OCI-M2 (cell line): ENCODE results near the gene QRICH1.

Experiments
- DNase-seq: peaks from one replicate; lab custom pipeline; 2025; ENCODE audit not compliant: unreplicated experiment; lab: John Stamatoyannopoulos, UW

The QRICH1 gene

DNA sequence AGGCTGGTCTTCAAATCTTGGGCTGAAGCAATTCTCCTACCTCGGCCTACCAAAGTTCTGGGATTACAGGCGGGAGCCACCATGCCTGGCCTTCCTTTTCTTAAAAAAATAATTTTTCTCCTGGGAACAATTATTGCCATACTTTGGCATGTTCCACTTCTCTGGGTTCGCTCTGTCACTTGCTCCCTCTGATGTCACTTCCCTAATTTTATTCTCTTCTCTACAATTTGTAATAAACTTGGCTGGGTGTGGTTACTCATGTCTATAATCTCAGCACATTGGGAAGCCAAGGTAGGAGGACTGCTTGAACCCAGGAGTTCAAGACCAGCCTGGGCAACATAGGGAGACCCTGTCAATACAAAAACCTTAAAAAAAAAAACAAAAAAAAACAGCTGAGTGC is 58.6 kb downstream of the QRICH1 start:
- DNase-seq: no peak

DNA sequence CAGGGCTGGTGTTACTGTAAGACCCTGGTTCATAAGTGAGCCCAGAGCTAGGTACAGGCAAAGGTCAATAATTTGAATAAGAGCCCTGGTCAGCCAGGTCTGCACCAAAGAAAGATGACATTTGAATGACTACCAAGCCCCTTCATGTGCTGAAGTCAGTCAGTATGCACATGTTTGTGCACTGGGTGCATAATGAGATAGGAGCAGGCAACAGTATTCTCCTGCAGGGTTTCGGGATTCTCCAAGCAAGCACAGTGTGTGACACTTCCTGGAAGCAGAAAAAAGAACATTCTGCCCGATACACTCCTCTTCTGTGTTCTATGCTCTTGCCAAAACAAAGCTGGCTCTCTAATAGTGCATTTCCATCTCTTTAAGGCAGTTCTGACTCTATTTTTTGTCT is 59.2 kb downstream of the QRICH1 start:
- no peak for DNase-seq

DNA sequence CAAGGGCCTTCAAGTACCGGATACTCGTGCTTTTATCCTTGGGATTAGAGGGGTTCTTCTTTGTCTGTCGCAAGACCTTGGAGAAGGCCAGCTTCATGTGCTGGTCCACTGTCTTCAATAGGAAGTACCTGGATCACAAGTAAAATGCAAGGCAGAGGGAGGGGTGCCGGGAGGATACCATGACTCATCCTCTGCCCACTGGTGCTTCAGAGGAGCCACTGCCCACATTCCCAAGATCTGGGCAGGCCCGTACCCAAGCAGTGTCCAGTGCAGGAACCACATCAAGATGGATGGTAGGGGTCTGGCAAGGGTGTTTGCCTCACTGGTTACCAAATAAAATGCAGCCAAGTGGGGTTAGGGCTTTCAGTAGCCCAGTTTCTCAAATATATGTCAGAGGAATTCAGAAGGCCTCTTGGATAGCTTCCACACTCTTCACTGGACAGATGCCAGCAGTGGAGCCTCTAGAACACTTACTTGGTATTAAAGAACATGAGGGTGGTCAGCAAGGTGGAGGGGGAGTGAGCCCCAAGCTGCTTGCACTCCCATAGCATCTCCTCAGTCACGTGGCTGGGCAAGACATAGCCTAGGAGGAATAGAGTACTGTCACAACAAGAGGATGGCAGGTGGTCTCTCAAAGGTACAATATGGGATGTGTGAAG is 61.1 kb downstream of the QRICH1 start:
- no peak for DNase-seq

DNA sequence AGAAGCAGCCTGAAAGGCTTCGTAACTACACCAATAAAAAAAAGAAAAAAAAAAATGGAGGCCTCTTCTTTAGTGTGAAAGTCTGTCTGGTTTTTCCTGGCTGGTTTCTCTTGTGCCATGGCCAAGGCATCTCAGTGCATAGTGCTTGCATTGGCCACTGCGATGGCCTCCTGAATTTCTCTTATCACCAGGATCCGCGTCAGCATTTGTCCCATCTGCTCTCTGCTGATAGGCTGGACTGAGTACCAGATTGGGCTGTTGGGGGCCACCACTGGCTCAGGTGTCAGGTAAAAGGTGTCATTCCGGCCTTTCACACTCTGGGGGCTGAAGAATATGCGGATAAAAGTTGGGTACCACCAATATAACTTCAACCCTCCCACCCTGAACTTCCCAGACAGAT is 63.5 kb downstream of the QRICH1 start:
- no peak for DNase-seq

GRCh38 chr3:49029563-49029884 is 64.3 kb downstream of the QRICH1 start:
- no peak for DNase-seq

DNA sequence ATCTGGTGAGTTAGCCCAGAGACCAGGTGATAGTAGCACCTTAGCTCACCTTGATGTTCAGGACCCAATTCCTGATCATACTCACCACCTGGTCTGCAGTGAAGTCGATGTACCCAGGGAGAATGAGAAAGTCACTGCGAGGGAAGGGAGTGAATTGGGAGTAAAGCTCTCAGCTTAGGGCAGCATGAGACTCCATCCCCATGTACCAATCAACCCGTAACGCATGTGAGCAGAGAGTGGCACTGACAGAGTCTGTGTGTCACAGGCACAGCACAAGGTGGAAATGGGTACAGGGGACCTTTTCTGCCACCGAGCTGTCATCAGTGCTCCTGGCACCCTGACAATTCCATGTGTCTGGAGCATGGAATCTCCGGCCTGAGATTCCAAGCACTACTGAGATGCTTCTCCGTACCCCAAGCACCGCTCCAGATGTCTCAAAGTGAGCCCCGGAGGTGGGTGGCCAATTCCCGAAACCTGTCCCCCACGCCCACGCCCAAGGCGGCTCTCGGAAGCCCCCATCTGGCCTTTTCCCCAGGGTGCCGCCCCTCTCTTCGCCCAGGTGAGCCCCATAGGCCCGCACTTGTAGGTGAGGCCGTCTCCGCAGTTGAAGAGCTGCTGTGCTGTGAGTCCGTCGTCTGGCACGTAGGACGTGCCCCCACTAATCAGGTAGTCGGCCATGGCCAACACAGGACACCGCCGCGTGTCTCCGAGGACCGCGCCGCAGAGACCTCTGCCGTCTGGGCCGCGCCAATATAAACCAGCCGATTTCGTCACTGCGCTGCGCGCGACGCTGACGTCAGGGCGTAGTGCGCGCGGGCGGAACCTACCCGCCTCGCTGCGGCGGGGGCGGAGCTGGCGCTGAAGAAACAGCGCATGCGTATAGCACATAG is 65.0 kb downstream of the QRICH1 start, which contains the start of gene IMPDH2:
IMPDH2 (minus strand) TSS at position 726 of the 890 bp plus-strand sequence; CDS start at position 678, 48 bp downstream.
- DNase-seq: peak; percentile 60

- DNase-seq: no peak
Measured at GRCh38 chr3:49028298-49028672, 65.6 kb downstream of the QRICH1 start.

DNA sequence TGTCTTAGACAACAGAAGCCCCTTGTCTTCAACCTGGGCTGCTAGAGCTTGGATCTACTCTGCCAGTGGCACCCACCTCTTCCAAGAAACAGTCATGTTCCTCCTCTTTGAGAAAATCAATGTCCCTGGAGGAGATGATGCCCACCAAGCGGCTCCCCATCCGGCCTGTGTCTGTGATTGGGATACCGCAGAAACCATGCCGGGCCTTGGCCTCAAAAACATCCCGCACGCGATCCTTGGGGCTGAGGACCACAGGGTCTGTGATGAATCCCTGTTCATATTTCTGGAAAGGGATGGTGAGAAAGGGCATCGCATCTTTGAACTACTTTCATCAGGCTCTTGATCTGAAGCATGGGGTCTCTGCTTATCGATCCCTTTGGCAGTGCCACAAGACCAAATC is 66.2 kb downstream of the QRICH1 start:
- no peak for DNase-seq

GRCh38 chr3:49026536-49026935 is 67.3 kb downstream of the QRICH1 start:
- no peak for DNase-seq

DNA sequence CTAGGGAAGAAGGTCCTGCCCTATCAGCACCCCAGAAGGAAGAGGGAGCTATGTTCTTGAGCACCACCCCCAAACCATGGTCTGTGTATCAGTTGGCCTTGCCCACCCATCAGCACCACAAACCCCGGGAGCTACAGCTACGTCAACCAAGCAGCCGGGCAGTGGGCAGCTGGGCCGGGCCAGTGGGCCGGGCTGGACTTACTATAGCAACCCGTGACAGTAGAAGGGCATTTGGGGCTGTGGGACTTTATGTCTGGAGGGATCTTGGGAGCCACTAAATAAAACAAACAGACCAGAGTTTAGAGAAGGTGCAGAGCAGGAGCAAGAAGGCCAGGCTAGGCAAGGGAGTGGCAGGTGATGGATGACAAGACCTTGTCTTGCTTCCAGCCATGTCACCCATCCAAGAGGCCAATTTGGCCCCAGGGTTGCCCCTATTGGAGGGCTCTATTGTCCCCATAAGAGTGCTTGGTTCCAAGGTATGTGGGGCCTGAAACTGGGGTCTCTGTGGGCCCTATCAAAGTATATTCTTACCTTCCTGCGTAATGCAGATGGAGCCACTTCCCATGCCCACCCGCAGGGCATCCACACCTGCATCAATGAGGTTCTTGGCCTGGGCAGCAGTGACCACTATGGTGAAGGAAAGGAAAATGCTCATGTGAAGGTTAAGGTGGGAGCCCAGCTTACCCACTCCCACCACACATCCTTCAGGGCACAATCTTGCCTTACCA is 67.9 kb downstream of the QRICH1 start:
- DNase-seq: no peak

DNA sequence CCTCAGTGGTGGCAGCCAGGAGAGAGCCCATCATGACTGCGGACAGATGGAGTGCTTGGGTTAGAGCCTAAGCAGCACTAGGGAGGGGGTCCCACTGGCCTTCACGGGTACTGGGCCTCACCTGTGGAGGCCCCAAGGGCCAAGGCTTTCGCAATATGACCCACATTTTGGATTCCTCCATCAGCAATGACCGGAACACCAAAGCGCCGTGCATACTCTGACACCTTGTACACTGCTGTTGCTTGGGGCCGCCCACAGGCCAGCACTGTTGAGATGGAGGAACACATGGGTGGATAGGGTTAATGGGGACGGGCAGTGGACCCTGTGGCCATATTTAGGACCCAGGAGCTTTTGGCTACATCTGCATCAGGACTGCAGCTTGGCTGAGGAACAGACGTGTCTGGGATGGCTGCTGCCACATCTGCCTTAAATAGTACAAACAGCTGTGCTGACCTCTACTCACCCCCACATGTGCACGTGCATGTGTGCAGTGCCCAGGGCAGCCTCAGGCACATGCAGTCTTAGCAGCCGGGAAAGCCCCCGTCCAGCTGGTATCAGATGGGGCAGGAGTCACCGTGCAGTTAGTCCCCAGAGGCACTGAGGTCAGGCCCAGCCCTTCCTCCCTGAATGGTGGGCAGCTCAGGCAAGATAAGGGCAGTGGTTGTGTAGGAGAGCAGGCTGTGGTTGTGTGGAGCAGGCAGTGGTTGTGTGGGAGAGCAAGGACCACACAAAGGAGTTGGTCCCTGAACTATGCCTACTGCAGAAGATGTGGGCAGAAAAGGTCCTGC is 68.7 kb downstream of the QRICH1 start:
- DNase-seq: peak; percentile 41

DNA sequence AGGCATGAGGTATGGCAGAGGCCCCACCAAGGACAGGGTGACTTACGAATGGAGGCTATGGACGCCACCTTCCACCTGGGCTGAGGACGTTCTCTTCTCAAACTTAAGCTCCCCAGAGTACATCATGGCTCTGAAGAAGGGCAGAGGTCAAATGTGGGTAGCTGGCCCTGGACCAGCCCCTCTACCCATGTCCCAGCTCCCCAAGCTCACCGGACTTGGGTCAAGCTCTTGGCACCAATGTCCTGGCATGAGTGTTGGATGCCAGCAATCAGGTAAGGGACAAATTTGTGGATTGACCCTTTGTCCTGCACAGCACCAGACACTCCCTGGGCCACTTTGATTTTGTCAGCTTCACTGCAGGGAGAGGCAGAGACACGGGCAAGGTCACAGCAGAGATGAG is 69.4 kb downstream of the QRICH1 start:
- no peak for DNase-seq

DNA sequence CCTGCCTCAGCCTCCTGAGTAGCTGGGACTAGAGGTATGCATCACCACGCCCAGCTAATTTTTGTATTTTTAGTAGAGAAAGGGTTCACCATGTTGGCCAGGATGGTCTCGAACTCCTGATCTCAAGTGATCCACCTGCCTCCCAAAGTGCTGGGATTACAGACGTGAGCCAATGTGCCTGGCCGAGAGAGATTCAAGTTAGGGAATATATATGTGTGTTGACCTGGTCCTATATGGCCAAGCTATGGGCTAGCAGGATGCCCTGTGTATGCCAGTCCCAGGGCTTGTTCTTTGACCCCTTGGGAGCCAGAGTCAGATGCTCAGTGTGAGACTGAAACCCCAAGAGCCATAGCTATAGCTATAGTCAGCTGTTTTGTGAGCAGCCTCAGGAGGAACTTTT is 70.1 kb downstream of the QRICH1 start:
- no peak for DNase-seq

GRCh38 chr3:49022688-49023171 is 71.1 kb downstream of the QRICH1 start:
- DNase-seq: no peak

GRCh38 chr3:49021813-49022687 is 71.8 kb downstream of the QRICH1 start, which contains the start of gene NDUFAF3:
Gene NDUFAF3 (plus strand): TSS chr3:49022121. CDS start chr3:49022145, 24 bp downstream.
- DNase-seq: no peak

DNA sequence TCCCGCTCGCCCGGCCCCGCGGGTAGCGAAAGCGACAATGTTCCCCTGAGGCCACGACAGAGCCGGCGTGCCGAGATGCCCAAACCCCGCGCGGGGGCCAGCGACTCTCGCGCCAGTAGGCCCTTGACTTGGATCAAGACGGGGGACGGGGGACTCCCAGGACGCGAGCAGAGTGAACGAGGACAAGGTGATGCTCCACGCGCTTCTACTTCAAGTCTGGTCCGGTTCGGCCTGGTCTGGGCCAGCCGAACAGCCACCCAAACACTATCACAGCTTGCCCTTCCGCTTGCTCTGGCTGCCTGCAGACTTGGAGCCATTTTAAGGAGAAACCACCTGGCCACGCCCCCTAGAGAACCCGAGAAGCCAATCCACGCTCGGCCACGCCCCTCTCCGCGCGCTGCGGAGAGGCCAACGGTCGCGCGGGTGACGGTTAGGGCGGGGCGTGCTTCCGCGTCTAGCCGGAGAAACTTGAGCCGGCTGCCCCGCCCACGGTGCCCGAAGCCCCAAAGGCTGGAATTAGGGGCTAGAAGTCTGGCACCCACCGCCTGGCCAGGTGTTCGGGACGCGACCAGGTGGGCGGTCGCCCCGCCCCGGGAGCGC is 72.6 kb downstream of the QRICH1 start:
- DNase-seq: peak; percentile 89

GRCh38 chr3:49020330-49021212 is 73.3 kb downstream of the QRICH1 start:
- DNase-seq: no peak

DNA sequence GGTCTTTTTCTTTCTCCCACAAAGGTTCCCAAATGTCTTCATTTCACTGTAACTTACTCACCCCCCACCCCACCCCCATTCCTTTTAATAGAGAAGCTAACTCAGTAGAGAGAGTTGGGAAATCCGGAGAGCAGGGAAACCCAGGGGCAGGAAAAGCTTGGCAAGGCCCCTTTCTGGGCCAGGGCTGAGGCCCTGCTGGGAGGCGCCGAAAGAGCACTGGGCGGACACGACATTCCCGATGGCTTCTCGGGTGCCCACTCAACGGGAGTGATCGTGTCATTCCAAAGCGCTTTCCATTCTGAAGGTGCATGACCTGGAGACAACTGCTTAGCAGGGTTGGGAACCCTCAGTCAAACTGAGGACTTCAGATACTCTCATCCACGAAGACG is 73.9 kb downstream of the QRICH1 start:
- DNase-seq: no peak

DNA sequence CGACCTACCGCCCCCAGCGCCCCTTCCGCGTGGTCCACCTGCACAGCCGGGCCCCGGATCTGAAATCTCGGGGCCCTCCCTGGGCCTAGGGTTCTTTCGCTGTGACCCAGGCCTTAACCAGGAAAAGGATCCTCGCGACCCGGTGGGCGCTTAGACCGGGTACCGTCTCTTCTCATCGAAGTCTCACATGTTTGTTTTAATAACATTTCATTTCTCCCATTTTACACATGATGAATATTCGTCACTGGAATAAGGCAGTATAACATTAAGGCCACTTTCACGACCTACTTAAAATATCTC is 75.2 kb downstream of the QRICH1 start:
- DNase-seq: no peak
